ENCODE measurements around the gene BCL7A.
"Not testable (repeated sequence)": the region's sequence is repeated elsewhere in the genome, so short reads cannot be mapped to it uniquely, and the experiment has no call there.

The BCL7A gene

DNA sequence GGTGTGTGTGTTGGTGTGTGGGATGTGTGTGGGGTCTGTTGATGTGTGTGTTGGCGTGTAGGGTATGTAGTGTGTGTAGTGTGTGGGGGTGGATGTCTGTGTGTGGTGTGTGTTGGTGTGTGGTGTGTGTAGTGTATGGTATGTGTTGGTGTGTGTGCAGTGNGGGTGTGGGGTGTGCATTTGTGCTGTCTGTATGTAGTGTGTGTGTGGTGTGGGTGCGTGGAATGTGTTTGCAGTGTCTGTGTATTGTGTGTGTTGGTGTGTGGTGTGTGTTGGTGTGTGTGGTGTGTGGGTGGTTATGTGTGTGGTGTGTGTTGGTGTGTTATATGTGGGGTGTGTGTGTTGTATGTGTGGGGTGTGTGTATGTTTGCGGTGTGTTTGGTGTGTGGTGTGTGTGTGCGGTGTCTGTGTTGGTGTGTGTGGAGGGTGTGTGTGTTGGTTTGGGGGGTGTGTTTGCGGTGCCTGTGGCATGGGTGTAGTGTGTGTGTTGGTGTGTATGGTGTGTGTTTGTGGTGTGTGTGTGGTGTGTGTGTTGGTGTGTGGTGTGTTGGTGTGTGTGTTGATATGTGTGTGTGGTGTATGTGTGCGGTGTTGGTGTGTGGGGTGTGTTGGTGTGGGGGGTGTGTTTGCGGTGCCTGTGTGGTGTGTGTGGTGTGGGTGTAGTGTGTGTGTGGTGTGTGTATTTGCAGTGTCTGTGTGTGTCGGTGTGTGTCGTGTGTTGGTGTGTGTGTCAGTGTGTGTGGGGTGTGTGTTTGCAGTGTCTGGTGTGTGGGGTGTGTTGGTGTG lies 71.6 kb downstream of the BCL7A start:
- H3K4me3 ChIP-seq (ENCODE audit: low read depth, low read length), result no peak overlapping the region

DNA sequence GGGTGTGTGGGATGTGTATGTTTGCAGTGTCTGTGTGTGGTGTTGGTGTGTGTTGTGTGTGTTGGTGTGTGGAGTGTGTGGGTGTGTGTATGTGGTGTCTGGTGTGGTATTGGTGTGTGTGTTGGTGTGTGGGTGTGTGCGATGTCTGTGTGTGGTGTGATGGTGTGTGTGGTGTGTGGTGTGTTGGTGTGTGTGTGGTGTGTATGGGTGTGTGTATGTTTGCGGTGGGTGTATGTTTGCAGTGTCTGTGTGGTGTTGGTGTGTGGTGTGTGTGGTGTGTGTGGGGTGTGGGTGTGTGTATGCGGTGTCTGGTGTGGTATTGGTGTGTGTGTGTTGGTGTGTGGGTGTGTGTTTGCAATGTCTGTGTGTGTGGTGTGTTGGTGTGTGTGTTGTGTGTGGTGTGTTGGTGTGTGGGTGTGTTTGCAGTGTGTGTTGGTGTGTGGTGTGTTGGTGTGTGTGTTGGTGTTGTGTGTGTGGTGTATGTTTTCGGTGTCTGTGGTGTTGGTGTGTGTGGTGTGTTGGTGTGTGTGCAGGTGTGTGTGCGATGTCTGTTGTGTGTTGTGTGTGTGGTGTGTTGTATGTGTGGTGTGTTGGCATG lies 72.6 kb downstream of the BCL7A start:
- no peak overlapping the region for H3K4me3 ChIP-seq (ENCODE audit: low read depth, low read length)

DNA sequence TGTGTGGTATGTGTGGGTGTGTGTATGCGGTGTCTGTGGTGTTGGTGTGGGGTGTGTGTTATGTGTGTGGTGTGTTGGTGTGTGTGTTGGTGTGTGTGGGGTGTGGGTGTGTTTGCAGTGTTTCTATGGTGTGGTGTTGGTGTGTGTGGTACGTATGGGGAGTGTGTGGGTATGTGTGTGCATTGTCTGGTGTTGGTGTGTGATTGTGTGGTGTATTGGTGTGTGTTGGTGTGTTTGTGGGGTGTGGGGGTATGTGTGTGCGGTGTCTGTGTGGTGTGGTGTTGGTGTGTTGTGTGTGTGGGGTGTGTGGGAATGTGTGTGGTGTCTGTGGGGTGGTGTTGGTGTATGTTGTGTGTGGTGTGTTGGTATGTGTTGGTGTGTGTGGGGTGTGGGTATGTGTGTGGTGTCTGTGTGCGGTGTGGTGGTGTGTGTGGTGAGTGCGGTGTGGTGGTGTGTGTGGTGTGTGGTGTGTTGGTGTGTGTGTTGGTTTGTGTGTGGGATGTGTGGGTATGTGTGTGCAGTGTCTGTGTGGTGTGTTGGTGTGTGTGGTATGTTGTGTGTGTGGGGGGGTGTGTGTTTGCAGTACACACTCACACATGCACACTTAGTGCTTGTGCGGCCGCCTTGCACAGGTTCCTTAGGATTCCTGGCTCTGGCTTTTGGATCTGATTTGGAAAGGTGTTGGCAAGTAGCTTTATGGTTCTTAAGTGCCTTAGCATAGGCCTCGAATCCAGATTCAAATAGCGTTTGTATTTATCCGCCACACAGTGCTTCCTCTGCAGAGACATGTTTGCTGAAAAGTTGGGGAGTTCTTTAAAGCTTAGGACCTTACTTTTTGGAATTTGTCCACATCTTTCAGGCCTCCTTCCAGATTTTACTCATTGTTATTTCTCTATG lies 73.3 kb downstream of the BCL7A start:
- H3K4me3 ChIP-seq (ENCODE audit: low read depth, low read length), result no peak overlapping the region

- no peak overlapping the region for H3K4me3 ChIP-seq (ENCODE audit: low read depth, low read length)
Measured at GRCh38 chr12:122096014-122096413, 74.3 kb downstream of the BCL7A start.

DNA sequence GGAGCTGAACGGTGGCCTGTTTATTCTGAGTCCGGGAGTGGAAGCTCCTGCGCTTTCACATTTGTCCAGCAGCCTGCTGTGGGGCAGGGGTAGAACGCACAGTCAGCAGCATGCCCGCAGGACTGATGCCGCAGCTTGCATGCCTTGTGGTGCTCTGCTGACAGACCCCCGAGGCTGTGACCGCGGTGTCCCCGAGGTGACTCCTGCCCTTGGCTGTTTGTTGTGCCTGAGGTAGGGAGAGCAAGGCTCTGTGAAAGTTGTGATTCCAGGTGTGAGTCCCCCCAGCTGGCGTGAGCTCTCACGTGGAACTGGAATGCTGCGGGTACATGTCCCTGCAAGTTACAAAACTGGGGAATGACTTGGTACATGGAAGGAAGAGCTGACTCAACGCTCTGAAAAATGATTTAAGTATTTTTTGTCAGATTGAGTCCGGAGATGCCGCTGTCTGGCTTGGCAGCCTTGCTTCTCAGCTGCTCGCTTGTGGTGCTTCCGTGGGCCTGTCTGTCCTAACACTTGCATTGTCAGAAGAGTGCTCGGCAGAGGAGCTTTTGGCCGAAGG lies 75.0 kb downstream of the BCL7A start:
- H3K4me3 ChIP-seq (ENCODE audit: low read depth, low read length), result no peak overlapping the region

GRCh38 chr12:122097584-122097926 lies 75.9 kb downstream of the BCL7A start:
- H3K4me3 ChIP-seq (ENCODE audit: low read depth, low read length), result no peak overlapping the region

- H3K4me3 ChIP-seq (ENCODE audit: low read depth, low read length), result no peak overlapping the region
Measured at GRCh38 chr12:122097927-122098756, 76.5 kb downstream of the BCL7A start.

GRCh38 chr12:122099280-122099749 lies 77.6 kb downstream of the BCL7A start:
- no peak overlapping the region for H3K4me3 ChIP-seq (ENCODE audit: low read depth, low read length)

DNA sequence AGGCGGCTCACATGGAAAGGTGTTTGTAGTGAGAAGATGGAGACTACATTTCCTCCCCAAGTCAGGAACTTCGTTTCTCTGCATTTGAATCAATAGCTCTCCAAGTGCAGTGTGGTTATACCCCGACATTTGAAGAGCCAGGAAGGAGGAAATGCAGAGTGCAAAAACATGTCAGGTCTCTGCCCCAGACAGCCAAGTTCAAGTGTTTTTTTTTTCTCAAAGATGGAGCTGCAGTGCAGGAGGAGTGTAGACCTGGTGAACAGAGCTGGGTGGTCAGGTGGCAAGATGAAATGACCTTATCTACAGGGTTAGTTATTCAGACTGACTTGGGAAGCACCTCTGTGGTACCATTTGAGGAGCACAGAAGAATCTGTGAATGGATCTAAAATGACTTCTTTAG lies 78.2 kb downstream of the BCL7A start:
- H3K4me3 ChIP-seq (ENCODE audit: low read depth, low read length), result no peak overlapping the region

DNA sequence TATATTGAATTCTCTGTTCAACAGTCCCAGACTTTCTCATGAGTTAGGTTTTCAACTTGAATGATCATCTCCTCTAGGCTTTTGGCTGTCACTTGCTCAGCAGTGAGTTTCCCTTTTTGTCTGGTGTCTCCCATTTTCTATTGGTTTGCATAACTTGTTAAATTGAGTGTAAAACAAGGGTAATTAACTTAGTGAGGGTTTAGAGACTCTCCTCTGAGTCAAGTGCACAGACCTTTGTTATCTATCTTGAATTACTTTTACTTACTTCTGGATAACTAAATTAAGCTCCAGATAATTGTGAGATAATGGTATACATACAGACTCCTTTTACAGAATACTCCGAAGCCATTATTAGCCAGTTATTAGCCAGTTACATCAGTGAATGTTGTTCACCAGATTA lies 78.9 kb downstream of the BCL7A start:
- H3K4me3 ChIP-seq (ENCODE audit: low read depth, low read length), result no peak overlapping the region

- H3K4me3 ChIP-seq (ENCODE audit: low read depth, low read length), result no peak overlapping the region
Measured at GRCh38 chr12:122102331-122102730, 80.6 kb downstream of the BCL7A start.

DNA sequence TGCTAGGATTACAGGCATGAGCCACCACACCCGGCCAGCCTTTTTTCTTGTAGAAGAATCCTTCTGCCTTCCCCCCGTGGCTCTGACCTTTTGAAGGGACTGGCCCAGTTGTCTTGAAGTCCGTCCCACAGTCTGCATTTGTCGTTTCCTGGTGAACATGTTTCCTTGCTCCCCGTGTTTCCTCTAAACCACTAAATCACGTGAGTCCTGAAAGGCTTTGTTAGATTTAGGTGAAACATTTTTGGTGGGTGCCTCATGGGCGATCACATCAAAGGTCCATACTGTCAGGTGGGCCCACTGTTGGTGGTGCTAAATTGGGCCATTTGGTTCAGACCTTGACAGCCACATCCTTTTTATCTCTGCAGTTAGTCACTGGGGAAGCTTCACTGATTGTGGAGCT lies 83.2 kb downstream of the BCL7A start:
- H3K4me3 ChIP-seq (ENCODE audit: low read depth, low read length), result no peak overlapping the region

DNA sequence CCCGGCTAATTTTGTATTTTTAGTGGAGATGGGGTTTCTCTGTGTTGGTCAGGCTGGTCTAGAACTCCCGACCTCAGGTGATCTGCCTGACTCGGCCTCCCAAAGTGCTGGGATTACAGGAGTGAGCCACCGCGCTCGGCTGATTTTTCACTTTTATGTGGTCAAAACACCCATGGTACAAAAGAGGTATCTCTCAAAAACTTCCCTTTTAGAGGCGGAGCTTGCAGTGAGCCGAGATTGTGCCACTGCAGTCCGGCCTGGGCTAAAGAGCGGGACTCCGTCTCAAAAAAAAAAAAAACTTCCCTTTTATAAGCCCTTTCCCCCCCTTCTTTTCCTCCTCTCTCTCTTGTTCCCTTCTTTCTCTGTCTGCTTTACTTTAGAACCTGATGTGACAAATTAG lies 83.8 kb downstream of the BCL7A start:
- not testable (repeated sequence) for H3K4me3 ChIP-seq (ENCODE audit: low read depth, low read length)

GRCh38 chr12:122106843-122107242 lies 85.2 kb downstream of the BCL7A start:
- no peak overlapping the region for H3K4me3 ChIP-seq (ENCODE audit: low read depth, low read length)

- H3K4me3 ChIP-seq (ENCODE audit: low read depth, low read length), result no peak overlapping the region
Measured at GRCh38 chr12:122107261-122107660, 85.6 kb downstream of the BCL7A start.

GRCh38 chr12:122111089-122111641 lies 89.5 kb downstream of the BCL7A start:
- no peak overlapping the region for H3K4me3 ChIP-seq (ENCODE audit: low read depth, low read length)

Measured in iPS-11a (cell line).